Measurements from ENCODE around the gene DLL1.

Gene DLL1

GRCh38 chr6:170233286-170234205 is 57.3 kb downstream of the DLL1 start:
- DNase-seq (ENCODE audit: low read depth in 1 of 2, low spot score in 1 of 2): no peak

Data from activated CD4-positive, alpha-beta T cell treated with anti-CD3 and anti-CD28 coated beads, Interleukin-2, amount 50 U/mL, for 24 hours (primary cell).